GM18870 (cell line): ENCODE data around the gene DDX1.
A peak's percentile ranks its signal among the peaks of the same experiment; 100 is the strongest.

Experiments used
- ATAC-seq: cut with Tn5 transposase; IDR thresholded peaks from one replicate; pipeline ENCODE4 v1.9.1; 2021; ENCODE audit warnings: moderate library complexity; ENCODE audit not compliant: unreplicated experiment

The DDX1 gene

DNA sequence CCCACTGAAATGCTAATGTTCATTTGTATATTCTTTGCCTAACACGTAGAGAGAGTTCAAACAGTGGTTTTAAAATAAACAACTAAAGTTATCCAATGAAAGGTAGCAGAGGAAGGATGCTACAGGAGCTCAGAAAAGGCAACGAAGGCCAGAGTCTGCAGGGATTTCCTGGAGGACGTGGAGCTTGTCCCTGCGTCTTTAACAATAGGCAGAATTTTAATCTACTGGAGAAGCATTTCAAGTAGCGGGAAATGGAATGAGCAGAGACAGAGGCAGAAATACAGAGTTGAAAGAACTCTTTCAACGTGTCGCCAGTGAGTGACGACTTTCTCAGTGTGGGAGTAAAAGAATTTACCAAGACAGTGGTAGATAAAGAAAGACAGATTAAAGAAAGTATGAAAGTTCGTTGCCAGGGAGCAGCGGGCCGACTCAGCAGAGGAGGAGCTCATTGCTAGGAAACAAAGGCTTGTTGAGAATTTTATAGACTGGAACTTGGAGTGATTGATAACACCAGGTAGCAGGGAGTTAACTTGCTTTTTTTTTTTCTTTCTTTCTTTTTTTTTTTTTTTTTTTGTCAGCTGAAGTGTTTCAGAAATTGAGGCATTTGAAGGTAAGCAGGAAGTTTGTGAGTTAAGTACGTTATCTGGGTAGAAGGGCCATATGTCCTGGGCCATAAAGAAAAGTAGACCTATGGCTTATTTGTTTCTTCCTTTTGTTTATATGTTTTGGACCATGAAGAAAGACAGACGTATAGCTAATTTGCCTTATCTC, 29.9 kb upstream of the DDX1 start:
- peak; percentile 24 for ATAC-seq

DNA sequence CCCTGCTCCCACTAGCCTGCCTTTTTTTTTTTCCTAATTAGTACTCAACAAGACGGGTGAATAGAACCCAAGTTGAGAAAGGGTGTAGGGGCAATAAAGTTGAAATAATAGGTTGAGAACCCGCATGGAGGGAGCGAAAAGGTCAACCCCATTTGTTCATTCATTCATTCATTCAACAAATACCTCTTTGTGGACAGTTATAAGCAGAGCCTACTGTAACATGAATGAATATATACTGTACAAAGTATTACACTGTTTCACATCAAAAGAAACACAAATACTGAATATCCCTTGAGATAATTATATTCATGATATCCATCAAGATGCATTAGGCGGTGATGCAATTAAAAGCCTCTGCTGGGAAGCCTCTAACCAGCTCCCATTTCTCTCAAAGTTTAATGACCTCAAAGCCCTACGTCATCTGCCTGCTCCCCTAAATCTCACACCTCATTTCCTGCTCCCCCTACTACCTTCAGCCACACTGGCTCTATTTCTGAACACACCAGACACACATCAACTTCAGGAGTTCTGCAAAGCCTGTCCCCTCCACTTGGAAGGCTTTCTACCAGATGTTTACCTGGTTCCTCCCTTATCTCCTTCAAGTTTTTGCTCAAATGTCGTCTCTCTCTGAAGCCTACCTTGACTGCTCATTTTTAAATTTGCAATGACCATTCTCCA, 29.2 kb upstream of the DDX1 start:
- ATAC-seq: no peak

DNA sequence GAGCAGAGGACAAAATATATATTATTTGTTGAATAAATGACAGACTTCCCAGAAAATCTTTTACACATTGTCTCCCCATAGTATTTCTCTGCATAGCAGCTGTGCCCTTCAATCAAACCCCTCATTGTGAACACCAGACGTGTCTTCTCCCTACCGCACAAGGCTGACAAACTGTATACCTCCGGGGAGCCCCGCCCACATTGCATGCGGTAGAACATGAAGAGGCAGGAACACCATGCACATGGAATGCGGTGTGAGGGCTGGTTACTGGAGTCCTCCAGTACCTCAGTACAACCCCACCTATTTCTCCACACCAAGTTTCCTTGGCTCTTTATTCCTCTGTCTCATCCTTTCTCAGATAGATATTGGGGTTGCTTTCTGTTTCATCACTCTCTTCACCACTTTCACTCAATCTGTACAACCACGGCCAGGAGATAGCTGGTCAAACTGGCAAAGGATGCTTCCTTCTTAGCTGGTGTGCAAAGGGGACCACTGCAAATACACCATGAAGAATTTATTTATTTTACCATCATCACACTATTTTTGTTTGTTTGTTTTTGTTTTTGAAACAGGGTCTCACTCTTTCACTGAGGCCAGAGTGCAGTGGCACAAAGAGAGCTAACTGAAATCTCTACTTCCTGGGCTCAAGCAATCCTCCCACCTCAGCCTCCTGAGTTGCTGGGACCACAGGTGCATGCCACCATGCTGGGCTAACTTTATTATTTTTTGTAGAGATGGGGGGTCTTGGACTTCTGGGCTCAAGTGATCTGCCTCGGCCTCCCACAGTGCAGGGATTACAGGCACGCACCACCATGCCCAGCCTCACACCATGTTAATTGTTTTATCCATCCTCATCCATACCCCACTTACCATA, 28.2 kb upstream of the DDX1 start:
- no peak for ATAC-seq

DNA sequence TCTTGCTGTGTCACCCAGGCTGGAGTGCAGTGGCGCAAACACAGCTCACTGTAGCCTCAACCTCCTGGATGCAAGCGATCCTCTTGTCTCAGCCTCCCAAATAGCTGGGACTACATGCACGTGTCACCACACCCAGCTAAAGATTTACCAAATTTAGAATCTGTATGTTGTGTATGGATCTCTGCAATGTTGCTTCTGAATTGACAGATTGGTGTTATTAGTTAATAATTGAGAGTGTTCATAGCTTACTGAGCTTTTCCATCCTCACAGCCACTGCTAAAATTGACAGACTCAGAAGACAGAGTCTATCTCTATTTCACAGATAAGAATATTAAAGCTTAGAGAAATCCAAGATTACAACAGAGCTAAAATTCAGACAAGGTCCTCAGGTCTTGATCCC, 26.3 kb upstream of the DDX1 start:
- no peak for ATAC-seq

DNA sequence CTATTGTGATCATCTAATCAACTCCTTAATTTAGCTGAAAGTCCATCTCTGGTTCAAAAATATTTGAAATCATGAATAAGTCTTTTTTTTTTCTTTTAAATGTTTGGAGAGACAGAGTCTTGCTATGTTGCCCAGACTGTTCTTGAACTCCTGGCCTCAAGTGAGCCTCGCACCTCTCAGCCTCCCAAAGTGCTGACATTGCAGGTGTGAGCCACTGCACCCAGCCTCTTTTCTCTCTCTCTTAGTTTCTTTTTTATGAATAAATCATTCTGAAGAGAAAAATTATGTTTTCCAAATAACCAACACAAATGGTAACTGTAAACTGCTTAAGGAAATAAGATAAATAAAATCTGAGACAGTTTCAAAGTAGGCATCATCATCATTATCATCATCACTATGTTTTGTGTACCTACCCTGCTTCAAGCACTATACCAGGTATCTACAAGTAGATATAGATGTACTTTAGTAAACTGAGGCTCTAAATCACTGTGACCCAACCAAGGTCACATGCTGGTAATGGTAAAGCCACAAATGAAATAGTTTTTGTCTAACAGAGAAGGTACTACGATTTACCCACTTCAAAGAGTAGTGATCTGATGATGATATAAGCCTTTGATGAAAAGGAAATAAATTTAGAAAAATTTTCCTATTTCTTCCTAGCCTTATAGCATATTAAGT, 25.5 kb upstream of the DDX1 start:
- no peak for ATAC-seq

DNA sequence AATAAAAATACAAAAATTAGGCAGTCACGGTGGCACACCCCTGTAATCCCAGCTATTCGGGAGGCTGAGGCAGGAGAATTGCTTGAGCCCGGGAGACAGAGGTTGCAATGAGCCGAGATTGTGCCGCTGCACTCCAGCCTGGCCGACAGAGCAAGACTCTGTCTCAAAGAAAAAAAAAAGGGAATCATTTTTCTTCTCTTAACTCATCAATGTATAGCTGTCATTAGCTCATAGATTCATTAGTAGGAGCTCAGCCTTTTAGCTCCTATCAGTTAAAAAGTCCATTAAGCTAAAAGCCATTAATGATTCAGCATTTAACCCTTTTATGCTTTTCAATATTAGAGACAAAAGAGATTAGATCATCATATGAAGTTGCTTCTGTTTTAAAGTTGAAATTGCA, 24.8 kb upstream of the DDX1 start:
- ATAC-seq: no peak

DNA sequence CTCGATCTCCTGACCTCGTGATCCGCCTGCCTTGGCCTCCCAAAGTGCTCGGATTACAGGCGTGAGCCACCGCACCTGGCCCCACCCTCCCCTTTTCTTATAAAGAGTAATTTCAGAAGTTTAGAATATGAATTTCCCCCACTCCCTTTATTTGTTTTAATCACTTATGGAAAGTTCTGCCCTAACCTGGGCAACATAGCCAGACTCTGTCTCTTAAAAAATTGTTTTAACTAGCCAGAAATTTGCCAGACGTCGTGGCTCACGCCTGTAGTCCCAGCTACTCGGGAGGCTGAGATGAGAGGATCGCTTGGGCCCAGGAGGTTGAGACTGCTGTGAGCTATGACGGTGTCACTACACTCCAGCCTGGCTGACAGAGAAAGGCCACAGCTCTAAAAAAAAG, 22.8 kb upstream of the DDX1 start:
- ATAC-seq: no peak

DNA sequence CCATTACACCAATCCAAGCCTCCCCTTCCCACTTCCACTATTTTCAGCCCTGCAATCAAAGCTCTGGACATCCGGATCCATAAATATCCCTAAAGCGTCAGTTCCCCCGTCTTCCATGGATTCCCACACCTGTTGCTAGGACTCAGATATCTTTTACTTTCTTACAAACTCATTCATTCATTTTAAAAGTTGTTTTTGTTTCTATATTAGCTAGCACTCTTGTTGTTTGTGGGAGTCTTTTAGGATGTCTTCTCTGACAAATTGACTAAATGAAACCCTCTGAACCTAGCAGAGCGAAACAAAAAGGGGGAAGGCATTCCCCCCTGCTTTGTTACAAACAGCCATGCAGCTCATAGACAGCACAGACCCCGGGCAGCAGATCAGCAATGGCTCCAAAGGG, 21.6 kb upstream of the DDX1 start:
- no peak for ATAC-seq

DNA sequence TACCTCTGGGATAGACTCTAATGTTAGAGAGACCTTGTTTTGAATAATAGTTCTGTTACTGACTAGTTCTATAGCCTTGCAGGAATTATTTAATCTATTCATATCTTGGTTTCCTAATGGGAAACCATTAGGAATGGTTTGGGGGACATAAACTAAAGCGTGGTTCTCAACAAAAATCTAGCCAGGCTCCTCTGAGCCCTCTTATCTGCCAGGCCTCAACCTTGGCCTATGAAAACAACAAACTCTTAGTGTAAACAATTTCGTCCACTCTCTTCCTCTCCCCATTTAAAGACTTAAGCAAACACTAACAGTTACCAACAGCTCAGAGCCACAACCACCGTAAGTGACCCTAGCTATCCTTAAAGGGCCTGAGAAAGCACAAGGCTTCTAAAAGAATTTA, 19.9 kb upstream of the DDX1 start:
- ATAC-seq: no peak

DNA sequence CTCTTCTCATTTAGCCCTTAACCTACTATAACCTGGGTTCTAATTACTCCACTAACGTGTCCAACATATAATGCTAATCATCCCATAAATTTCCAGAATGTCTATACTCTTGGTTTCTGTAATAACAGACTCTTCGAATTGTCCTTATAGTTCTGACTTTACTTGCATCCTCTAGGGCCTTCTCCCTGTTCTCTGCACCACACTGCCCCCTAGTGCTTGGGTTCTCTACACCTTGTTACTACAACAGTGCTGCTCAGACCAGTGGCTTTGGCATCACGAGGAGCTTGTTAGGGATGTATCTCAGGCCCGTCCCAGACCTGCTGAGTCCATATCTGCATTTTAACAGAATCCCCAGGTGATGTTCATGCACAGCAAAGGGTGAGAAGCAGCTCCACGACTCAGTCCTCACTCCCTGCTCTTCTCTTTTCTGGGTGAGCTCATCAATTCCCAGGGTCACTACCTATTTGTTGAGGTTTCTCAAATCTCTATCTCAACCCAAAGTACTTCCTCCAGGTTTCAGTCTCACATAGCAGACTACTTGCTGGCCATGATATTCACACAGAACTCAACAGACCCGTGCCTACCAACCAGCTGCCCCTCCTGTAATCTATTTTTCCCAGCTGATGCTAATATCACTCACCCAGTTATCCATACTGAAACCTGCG, 14.5 kb upstream of the DDX1 start:
- peak; percentile 89 for ATAC-seq

DNA sequence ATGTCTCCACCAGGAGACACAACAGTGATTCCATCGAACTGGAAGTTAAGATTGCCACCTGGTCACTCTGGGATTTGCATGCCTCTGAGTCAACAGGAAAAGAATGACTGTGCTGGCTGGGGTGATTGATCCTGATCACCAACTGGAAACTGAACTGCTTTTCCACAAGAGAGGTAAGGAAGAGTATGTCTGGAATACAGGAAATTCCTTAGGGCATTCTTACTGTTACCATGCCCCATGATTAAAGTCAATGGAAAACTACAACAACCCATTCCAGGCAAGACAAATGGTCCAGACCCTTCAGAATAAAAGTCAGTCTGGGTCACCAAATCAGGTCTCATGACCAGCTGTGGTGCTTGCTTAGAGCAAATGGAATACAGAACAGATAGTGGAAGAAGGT, 12.0 kb upstream of the DDX1 start:
- ATAC-seq: no peak

DNA sequence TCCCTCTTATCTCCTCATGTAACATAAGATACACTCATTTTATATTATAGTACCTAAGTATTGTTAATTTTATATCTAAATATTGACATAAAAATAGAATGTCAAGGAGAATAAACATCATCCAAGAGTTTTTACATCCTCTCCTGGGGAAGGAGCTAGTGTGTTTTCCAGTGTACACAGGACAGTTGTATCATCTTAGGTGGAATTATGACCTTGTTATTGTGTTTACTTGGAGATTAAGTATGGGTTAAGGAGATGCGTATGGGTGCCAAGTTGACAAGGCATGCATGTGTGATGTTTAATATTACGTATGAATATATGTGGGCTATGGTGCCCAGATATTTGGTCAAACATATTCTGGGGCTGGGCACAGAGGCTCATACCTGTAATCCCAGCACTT, 11.2 kb upstream of the DDX1 start:
- ATAC-seq: no peak

DNA sequence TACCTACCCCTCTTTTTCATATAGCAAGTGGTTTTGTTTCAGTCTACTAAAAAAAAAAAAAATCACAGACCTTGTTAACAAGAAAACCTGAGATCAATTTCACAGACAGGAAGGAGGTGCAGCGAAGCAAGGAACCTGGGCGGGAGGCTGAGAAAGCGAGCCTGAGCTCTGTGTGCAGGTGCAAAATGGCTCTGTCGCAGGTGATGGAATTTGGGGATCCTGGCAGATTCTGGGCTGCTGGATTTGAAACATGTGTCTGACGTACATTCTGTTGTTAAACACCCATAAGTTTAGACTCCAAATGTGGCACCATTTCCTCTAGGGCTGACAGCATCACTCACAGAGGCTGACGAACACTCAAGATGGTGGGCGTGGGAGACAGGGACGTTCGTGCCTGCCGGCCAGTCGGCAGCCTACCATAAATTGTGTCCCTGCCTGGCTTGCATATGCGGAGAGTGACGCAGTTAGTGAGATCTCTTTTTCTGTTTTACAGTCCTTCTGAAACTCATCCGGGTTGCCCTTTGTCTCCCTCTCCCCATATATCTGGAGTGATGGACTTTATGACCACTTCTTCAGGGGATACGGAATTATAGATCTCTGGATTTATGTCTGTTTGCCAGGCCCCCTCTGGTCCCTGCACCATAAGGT, 8.8 kb upstream of the DDX1 start:
- ATAC-seq: no peak

DNA sequence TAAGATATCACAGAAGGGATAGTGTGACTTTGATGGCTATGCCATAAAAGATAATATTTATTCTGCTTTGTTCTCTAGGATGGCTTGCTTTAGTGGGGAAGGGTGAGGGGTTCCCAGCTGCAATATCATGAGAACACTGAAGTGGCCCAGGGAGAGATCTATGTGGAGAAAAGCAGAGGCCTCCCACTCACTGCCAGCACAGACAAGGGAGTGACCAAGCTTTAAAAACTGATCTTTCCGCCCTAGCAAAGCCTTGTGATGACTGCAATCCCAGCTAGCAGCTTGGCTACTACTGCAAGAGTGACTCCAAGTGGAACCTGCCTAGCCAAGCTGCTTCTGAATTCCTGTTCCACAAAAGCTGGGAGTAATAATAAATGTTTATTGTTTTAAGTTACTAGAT, 7.8 kb upstream of the DDX1 start:
- no peak for ATAC-seq

DNA sequence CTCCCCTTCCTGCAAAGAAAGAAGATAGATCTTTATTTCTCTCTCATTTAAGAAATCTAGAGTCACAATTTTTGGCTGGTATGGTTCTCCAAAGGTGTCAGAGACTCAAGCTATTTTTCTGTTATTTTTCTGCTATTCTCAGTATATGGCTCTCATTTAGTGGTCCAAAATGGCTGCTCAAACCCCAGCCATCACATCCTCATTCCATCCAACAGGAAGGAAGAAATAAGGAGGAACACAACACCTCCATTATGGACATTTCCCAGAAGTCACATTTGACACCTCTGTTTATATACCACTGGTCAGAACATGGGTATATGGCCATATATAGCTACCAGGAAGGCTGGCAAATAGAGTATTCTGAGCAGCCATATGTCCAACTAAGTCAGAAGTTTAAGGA, 7.4 kb upstream of the DDX1 start:
- ATAC-seq: no peak

DNA sequence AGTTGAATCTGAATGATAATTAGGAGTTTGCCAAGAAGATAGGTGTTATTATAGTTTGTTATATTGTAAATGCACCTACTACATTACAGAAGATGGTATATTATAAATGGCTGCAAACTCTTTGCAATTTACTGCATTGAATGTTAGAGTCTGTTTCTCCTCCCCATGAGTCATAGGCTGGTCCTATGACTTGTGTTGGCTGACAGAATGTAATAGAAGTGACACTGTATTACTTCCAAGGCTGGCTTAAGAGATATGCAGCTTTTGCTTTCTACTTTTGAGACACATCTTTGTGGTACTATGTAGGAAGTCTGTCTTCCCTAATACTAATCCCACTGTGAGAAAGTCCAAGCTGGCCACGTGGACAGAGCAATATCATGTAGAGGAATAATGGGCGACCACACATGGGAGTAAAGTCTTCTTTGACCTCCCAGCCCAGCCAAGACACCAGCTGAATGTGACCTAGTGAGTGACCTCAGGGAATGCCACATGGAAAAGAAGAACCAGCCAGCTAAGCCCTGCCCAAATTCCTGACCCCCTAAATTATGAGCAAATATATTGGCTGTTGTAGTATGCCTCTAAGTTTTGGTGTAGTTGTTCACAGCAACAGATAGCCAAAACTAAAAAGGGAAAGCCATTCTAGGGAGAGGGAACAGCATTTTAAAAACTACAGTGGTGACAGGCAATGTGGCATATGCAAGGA, 6.8 kb upstream of the DDX1 start:
- ATAC-seq: no peak

DNA sequence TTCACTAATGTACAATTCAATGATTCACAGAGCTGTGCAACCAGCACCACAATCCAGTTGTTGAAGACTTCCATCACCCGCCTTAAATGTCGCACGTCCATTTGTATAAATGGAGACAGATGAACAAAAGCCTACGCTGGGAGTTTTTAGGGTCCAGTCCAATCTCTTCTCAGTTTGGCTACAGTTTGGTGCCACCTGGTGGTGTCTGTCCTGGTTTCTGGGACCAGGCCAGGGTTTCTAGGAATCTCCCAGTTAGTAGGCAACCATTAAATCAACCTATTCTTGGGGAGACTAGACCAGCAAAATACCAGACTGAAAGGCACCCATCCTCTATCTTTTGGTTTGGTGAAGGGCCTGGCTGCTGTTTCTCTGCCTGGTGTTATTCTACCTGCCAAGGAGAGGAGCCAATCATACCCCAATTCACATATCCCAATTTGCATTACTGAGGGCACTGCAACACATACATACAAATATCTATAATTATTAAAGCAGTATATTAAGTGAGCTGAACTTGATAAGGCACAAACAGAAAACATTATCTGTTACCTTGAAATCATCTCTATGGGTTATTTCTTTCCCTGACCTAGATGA, 3.2 kb upstream of the DDX1 start:
- ATAC-seq: no peak

DNA sequence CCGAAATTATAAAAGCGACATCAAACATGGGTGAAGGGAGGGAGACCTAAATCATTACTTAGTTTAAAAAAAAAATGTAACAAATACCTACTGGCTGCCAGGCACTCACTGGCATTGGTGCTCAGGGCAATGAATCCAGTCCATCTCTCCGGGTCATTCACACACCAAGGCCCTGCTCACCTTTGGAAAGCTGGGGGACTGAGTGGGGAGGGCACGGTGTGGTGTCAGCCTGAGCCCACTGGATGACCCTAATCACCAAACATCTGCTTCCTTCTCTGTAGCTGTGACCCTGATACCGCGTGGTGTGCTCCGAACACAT, 336 bp upstream of the DDX1 start:
- no peak for ATAC-seq

DNA sequence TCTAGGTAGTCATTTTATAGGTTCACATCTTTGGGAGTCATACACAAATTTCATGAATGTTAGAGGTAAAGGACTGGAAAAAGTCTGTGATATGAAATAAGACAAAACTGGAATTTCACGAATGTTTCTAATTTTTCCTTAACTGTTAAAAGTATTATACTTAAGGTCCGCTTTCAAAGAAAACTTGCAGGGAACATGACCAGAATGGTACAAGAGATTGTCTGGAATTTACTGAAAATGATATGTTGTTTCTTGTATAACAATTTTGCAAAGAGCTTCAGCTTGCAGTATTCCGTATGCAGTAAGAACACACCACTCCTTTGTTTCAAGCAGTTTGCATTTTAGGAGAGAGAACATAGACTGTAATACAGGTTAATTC, 1.6 kb downstream of the DDX1 start:
- no peak for ATAC-seq
